Ovary (tissue), 3 donors: ENCODE data around the gene CALR3.

Source experiments
- EP300 ChIP-seq: sonication (generic); formaldehyde crosslinking; IDR thresholded peaks from one replicate; pipeline ENCODE4 v1.6.1; 2017; ENCODE audit warnings: antibody characterized with exemption
- POLR2A ChIP-seq: fragments of 450-650 bp; IDR thresholded peaks from one replicate; pipeline ENCODE4 v1.6.1; 2017; ENCODE audit warnings: antibody characterized with exemption, mild to moderate bottlenecking, moderate library complexity
- TF ChIP-seq, protein P1 (sequence below), 3 donors: fragments of 450-650 bp in 2 of 3; fragments of 200-600 bp in 1 of 3; IDR thresholded peaks; one replicate each; pipeline versions ENCODE4 v1.5.1 to v1.8.0; 2016 to 2022; ENCODE audit warnings: antibody characterized with exemption in 3 of 3, mild to moderate bottlenecking in 1 of 3
- donor health status: DM: no; HTN: no; CAD: no.

DNA sequence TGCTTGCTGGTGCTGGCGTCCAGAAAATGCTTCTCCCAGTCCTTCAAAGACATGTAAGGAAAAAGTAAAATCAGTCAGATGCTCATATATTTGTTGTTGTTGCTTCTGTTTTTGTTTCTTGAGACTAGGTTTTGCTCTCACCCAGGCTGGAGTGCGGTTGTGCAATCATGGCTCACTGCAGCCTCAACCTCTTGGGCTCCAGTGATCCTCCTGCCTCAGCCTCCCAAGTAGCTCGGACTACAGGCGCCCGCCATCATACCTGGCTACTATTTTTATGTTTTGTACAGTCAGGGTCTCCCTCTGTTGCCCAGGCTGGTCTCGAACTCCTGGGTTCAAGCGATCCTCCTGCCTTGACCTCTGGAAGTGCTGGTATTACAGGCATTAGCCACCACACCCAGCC is 13.2 kb downstream of the CALR3 start:
- TF ChIP-seq, protein P1, sequence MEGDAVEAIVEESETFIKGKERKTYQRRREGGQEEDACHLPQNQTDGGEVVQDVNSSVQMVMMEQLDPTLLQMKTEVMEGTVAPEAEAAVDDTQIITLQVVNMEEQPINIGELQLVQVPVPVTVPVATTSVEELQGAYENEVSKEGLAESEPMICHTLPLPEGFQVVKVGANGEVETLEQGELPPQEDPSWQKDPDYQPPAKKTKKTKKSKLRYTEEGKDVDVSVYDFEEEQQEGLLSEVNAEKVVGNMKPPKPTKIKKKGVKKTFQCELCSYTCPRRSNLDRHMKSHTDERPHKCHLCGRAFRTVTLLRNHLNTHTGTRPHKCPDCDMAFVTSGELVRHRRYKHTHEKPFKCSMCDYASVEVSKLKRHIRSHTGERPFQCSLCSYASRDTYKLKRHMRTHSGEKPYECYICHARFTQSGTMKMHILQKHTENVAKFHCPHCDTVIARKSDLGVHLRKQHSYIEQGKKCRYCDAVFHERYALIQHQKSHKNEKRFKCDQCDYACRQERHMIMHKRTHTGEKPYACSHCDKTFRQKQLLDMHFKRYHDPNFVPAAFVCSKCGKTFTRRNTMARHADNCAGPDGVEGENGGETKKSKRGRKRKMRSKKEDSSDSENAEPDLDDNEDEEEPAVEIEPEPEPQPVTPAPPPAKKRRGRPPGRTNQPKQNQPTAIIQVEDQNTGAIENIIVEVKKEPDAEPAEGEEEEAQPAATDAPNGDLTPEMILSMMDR (IDR thresholded peaks at IDR 0.05), result no peak
- TF ChIP-seq POLR2A, result no peak
- TF ChIP-seq EP300, result no peak
